Natural killer cell (primary cell): ENCODE data around the gene ZFAND3. TPM values are rescaled to one million over a fixed set of nuclear protein-coding genes. Genes with fewer than 3 reads are reported as not detected.

Experiments used
- ATAC-seq, 3 donors: fragments of 150-1000 bp in 2 of 3; fragments of 200-7000 bp in 1 of 3; cut with Tn5 transposase; 1 replicate in 1 of 3; 2 replicates in 2 of 3; pipeline ENCODE4 v1.10.0; 2021; ENCODE audit warnings: mild to moderate bottlenecking in 2 of 3, moderate library complexity in 2 of 3
- DNase-seq, 2 donors: peaks; one replicate each; pipeline versions ENCODE4 v3.0.0 to v3.0.0-alpha.2; 2013 to 2021; ENCODE audit warnings: mixed read lengths in 1 of 2
- H3K27ac ChIP-seq: one replicate; pipeline ENCODE4 v1.5.1; 2013; ENCODE audit warnings: mild to moderate bottlenecking, low read length
- H3K27me3 ChIP-seq: one replicate; pipeline ENCODE4 v1.6.1; 2013; ENCODE audit warnings: low read length; ENCODE audit not compliant: control insufficient read depth, insufficient read depth
- H3K36me3 ChIP-seq: one replicate; pipeline ENCODE4 v1.6.1; 2013; ENCODE audit warnings: low read length; ENCODE audit not compliant: control insufficient read depth, insufficient read depth
- H3K4me1 ChIP-seq: one replicate; pipeline ENCODE4 v1.6.1; 2013; ENCODE audit warnings: low read length; ENCODE audit not compliant: control insufficient read depth, insufficient read depth
- H3K4me3 ChIP-seq: one replicate; pipeline ENCODE4 v1.5.1; 2013; ENCODE audit warnings: low read length
- H3K9me3 ChIP-seq: one replicate; pipeline ENCODE4 v1.6.1; 2013; ENCODE audit warnings: low read length; ENCODE audit not compliant: control insufficient read depth, insufficient read depth
- H3K27ac Mint-ChIP-seq, 2 donors: one replicate each; pipeline ENCODE4 v1.8.0; 2022; ENCODE audit warnings: mild to moderate bottlenecking in 2 of 2, mixed read lengths in 2 of 2, moderate library complexity in 1 of 2
- H3K27me3 Mint-ChIP-seq, 2 donors: one replicate each; pipeline ENCODE4 v1.8.0; 2022; ENCODE audit warnings: low read depth in 2 of 2, mixed read lengths in 2 of 2
- H3K36me3 Mint-ChIP-seq: one replicate; pipeline ENCODE4 v1.8.0; 2022; ENCODE audit warnings: mixed read lengths
- H3K4me1 Mint-ChIP-seq, 2 donors: one replicate each; pipeline ENCODE4 v1.8.0; 2022; ENCODE audit warnings: mixed read lengths in 2 of 2
- H3K4me3 Mint-ChIP-seq: one replicate; pipeline ENCODE4 v1.8.0; 2022; ENCODE audit warnings: mild to moderate bottlenecking, moderate library complexity, mixed read lengths
- H3K9me3 Mint-ChIP-seq, 2 donors: one replicate each; pipeline ENCODE4 v1.8.0; 2022; ENCODE audit warnings: mixed read lengths in 2 of 2
- CTCF ChIP-seq: fragments of 200-600 bp; IDR thresholded peaks from one replicate; pipeline ENCODE4 v1.8.0; 2022; ENCODE audit warnings: antibody characterized with exemption
- WGBS: methylation state at CpG from one replicate; pipeline ENCODE4 v1.1.7; 2013; ENCODE audit warnings: missing lambda C conversion rate; ENCODE audit not compliant: insufficient coverage; 5-methylcytosine and 5-hydroxymethylcytosine counted together
- intact Hi-C: fragments of 100-400 bp; cut with micrococcal nuclease; formaldehyde crosslinking; loops from one replicate; pipeline ENCODE4 v1.14.2; 2022
- total RNA-seq, 4 donors: library from RNA; stranded (reverse); fragments of 120-200 nt in 1 of 4; gene quantifications; one replicate each; pipeline versions ENCODE4 v1.2.3 to v1.2.4, GENCODE V29; 2013 to 2022

Gene ZFAND3
- total RNA-seq, 3 donors from 2014 or later (not counting 1 experiment from before 2014, with no cell fraction given), result 87.7 to 97.4 (median 90.1) TPM

- no peaks in the 10 kb centered on the region for H3K27me3 Mint-ChIP-seq
- TF ChIP-seq CTCF, result no peak
- DNase-seq, result no peak
- Histone ChIP-seq H3K4me1 (peaks cover 7% of the 10 kb centered on the region), H3K27me3 (no peaks in the 10 kb centered on the region), H3K9me3 (peaks cover 3% of the 10 kb centered on the region), H3K4me3 (no peak overlapping the region), H3K36me3 (no peaks in the 10 kb centered on the region), H3K27ac (no peak overlapping the region)
- H3K4me3 Mint-ChIP-seq, result no peak overlapping the region
- peaks cover 3 to 6% of the 10 kb centered on the region in 2 donors for H3K9me3 Mint-ChIP-seq
- H3K27ac Mint-ChIP-seq, result peak overlapping the region in 1 of 2 donors; percentile 56
- intact Hi-C loops, result no loop called here
- 98% methylated on average over 3 of the region's 5 CpGs for WGBS
- H3K36me3 Mint-ChIP-seq, result peaks cover 11% of the 10 kb centered on the region
- peaks cover 58 to 75% of the 10 kb centered on the region in 2 donors for H3K4me1 Mint-ChIP-seq
- no peak for ATAC-seq
Observed at GRCh38 chr6:37894585-37894984, 75.1 kb downstream of the ZFAND3 start.

GRCh38 chr6:37897321-37897720 lies 77.8 kb downstream of the ZFAND3 start:
- no peak for DNase-seq
- Mint-ChIP-seq H3K27me3 (no peaks in the 10 kb centered on the region), H3K4me1 (peaks cover 56 to 68% of the 10 kb centered on the region in 2 donors), H3K4me3 (no peak overlapping the region), H3K9me3 (peaks cover 3 to 6% of the 10 kb centered on the region in 2 donors), H3K36me3 (peaks cover 11% of the 10 kb centered on the region), H3K27ac (peak overlapping the region in 1 of 2 donors; percentile 28)
- ATAC-seq, result no peak
- Histone ChIP-seq H3K27me3 (no peaks in the 10 kb centered on the region), H3K9me3 (peaks cover 3% of the 10 kb centered on the region), H3K4me3 (no peak overlapping the region), H3K27ac (no peak overlapping the region), H3K36me3 (no peaks in the 10 kb centered on the region), H3K4me1 (peaks cover 7% of the 10 kb centered on the region)
- intact Hi-C loops, result no loop called here
- no peak for TF ChIP-seq CTCF
- 94% methylated on average over 5 of the region's 5 CpGs for WGBS

GRCh38 chr6:37897818-37898515 lies 78.4 kb downstream of the ZFAND3 start:
- Histone ChIP-seq H3K4me1 (peaks cover 7% of the 10 kb centered on the region), H3K9me3 (peaks cover 3% of the 10 kb centered on the region), H3K36me3 (no peaks in the 10 kb centered on the region), H3K27ac (no peak overlapping the region), H3K4me3 (no peak overlapping the region), H3K27me3 (no peaks in the 10 kb centered on the region)
- Mint-ChIP-seq H3K27me3 (no peaks in the 10 kb centered on the region), H3K4me1 (peaks cover 50 to 61% of the 10 kb centered on the region in 2 donors), H3K36me3 (peaks cover 11% of the 10 kb centered on the region), H3K9me3 (peaks cover 3 to 6% of the 10 kb centered on the region in 2 donors), H3K27ac (peak overlapping the region; percentile 25 to 63), H3K4me3 (no peak overlapping the region)
- ATAC-seq (no peak), DNase-seq (no peak)
- 86% methylated on average over 1 of the region's 4 CpGs for WGBS
- intact Hi-C loops, result no loop called here
- TF ChIP-seq CTCF, result no peak
